Calu3 (cell line): ENCODE measurements around the gene SPATC1L. TPM values are rescaled to one million over a fixed set of nuclear protein-coding genes. Genes with fewer than 3 reads are reported as not detected.

Source experiments
- BruUV-seq: library from RNA; stranded (reverse); fragments of 400-500 nt; replicated peaks from 2 replicates; lab custom pipeline; 2021; lab: Mats Ljungman, UMichigan
- CTCF ChIA-PET: fragments of 300-600 bp; sonication (Branson Sonifier 250); formaldehyde crosslinking; loops from one replicate; lab custom pipeline; 2022; ENCODE audit warnings: antibody characterized with exemption; lab: Charles Lee
- DNase-seq: peaks from one replicate; pipeline ENCODE4 v3.0.0; 2022
- H3K27ac Mint-ChIP-seq: one replicate; pipeline ENCODE4 v1.8.0; 2022; ENCODE audit warnings: mixed read lengths; ENCODE audit not compliant: unreplicated experiment
- H3K27me3 Mint-ChIP-seq: one replicate; pipeline ENCODE4 v1.8.0; 2022; ENCODE audit warnings: mixed read lengths; ENCODE audit not compliant: unreplicated experiment
- H3K36me3 Mint-ChIP-seq: one replicate; pipeline ENCODE4 v1.8.0; 2022; ENCODE audit warnings: mild to moderate bottlenecking, moderate library complexity, mixed read lengths; ENCODE audit not compliant: insufficient read depth, unreplicated experiment
- H3K4me1 Mint-ChIP-seq: one replicate; pipeline ENCODE4 v1.8.0; 2022; ENCODE audit warnings: mild to moderate bottlenecking, low read depth, mixed read lengths; ENCODE audit not compliant: unreplicated experiment
- H3K4me3 Mint-ChIP-seq: one replicate; pipeline ENCODE4 v1.8.0; 2022; ENCODE audit warnings: mild to moderate bottlenecking, low read depth, moderate library complexity, mixed read lengths; ENCODE audit not compliant: unreplicated experiment
- H3K9me3 Mint-ChIP-seq: one replicate; pipeline ENCODE4 v1.8.0; 2022; ENCODE audit warnings: low read depth, mixed read lengths; ENCODE audit not compliant: unreplicated experiment
- CTCF ChIP-seq: fragments of 200-600 bp; IDR thresholded peaks from one replicate; pipeline ENCODE4 v1.8.0; 2022; ENCODE audit warnings: antibody characterized with exemption; ENCODE audit not compliant: unreplicated experiment
- intact Hi-C: fragments of 100-400 bp; cut with micrococcal nuclease; formaldehyde crosslinking; loops from one replicate; pipeline ENCODE4 v1.10.0; 2022; ENCODE audit not compliant: unreplicated experiment
- total RNA-seq: library from RNA; stranded (reverse); gene quantifications from 2 replicates; pipeline ENCODE4 v1.2.3, GENCODE V29; 2022

SPATC1L gene
- total RNA-seq, 1 experiment from 2014 or later: 4.4 TPM

- no TSS peak for BruUV-seq
- intact Hi-C loops: no loop called here
- Mint-ChIP-seq H3K36me3 (no peaks in the 10 kb centered on the region), H3K4me1 (no peaks in the 10 kb centered on the region), H3K9me3 (no peaks in the 10 kb centered on the region), H3K27me3 (no peaks in the 10 kb centered on the region), H3K4me3 (no peak overlapping the region), H3K27ac (no peak overlapping the region)
- TF ChIP-seq CTCF: no peak
- CTCF ChIA-PET: no interaction called here
- DNase-seq: no peak
Measured at GRCh38 chr21:46168659-46169386, 15.4 kb downstream of the SPATC1L start.

GRCh38 chr21:46168238-46168637, 16.0 kb downstream of the SPATC1L start:
- H3K27ac Mint-ChIP-seq: no peak overlapping the region
- H3K4me3 Mint-ChIP-seq: no peak overlapping the region
- CTCF ChIA-PET: no interaction called here
- peaks cover 6% of the 10 kb centered on the region for H3K27me3 Mint-ChIP-seq
- no peaks in the 10 kb centered on the region for H3K9me3 Mint-ChIP-seq
- no peaks in the 10 kb centered on the region for H3K4me1 Mint-ChIP-seq
- H3K36me3 Mint-ChIP-seq: no peaks in the 10 kb centered on the region
- TF ChIP-seq CTCF: no peak
- DNase-seq: no peak
- intact Hi-C loops: no loop called here
- BruUV-seq: no TSS peak

GRCh38 chr21:46165098-46165497, 19.2 kb downstream of the SPATC1L start:
- intact Hi-C loops: no loop called here
- Mint-ChIP-seq H3K4me1 (no peaks in the 10 kb centered on the region), H3K27me3 (peaks cover 16% of the 10 kb centered on the region), H3K4me3 (no peak overlapping the region), H3K36me3 (peaks cover 11% of the 10 kb centered on the region), H3K9me3 (no peaks in the 10 kb centered on the region), H3K27ac (no peak overlapping the region)
- CTCF ChIA-PET: no interaction called here
- no peak for DNase-seq
- no TSS peak for BruUV-seq
- TF ChIP-seq CTCF: no peak

GRCh38 chr21:46163380-46163779, 20.9 kb downstream of the SPATC1L start:
- Mint-ChIP-seq H3K36me3 (peaks cover 16% of the 10 kb centered on the region), H3K27me3 (peaks cover 16% of the 10 kb centered on the region), H3K27ac (no peak overlapping the region), H3K4me3 (no peak overlapping the region), H3K9me3 (no peaks in the 10 kb centered on the region), H3K4me1 (no peaks in the 10 kb centered on the region)
- BruUV-seq: no TSS peak
- CTCF ChIA-PET: no interaction called here
- intact Hi-C loops: no loop called here
- no peak for DNase-seq
- no peak for TF ChIP-seq CTCF
